ACHN (cell line): ENCODE results near the gene CSH1.
"Not testable (repeated sequence)": the region's sequence is repeated elsewhere in the genome, so short reads cannot be mapped to it uniquely, and the experiment has no call there.

ENCODE experiments used
- DNase-seq: peaks from one replicate; pipeline ENCODE4 v3.0.0-alpha.2; 2015
- in situ Hi-C: cut with HindIII; loops from 2 replicates; pipeline ENCODE4 v1.10.0; 2017; ENCODE audit warnings: low sequenced_read_pairs, low pct_ligation_motif_present, low pct_unique_long_range_greater_than_20kb

CSH1 gene

GRCh38 chr17:63911041-63911635 is 14.8 kb upstream of the CSH1 start, which contains the start of gene CSHL1:
TSS of gene CSHL1 (minus strand) at chr17:63911258. CDS start at chr17:63911196, 62 bp downstream.
- in situ Hi-C loops, result no loop called here
- DNase-seq, result no peak

- in situ Hi-C loops, result no loop called here
These were observed 13.7 kb upstream of the CSH1 start for GRCh38 chr17:63910096-63910495.

GRCh38 chr17:63909586-63909985 is 13.2 kb upstream of the CSH1 start:
- in situ Hi-C loops, DNase-seq: not testable (repeated sequence)

More at GRCh38 chr17:63910096-63910495, 13.7 kb upstream of the CSH1 start:
- no peak for DNase-seq

GRCh38 chr17:63907161-63907778 is 10.9 kb upstream of the CSH1 start:
- peak; percentile 45 for DNase-seq
- in situ Hi-C loops, result not testable (repeated sequence)

- in situ Hi-C loops, DNase-seq: not testable (repeated sequence)
These were observed 8.4 kb upstream of the CSH1 start for GRCh38 chr17:63904796-63905195.

GRCh38 chr17:63903787-63904201 is 7.4 kb upstream of the CSH1 start:
- peak; percentile 23 for DNase-seq

GRCh38 chr17:63901971-63902370 is 5.6 kb upstream of the CSH1 start:
- DNase-seq, in situ Hi-C loops: not testable (repeated sequence)

More at GRCh38 chr17:63903787-63904201, 7.4 kb upstream of the CSH1 start:
- in situ Hi-C loops, result not testable (repeated sequence)

- in situ Hi-C loops, DNase-seq: not testable (repeated sequence)
These were observed 2.8 kb upstream of the CSH1 start for GRCh38 chr17:63898899-63899798.

GRCh38 chr17:63894821-63895220 is 1.6 kb downstream of the CSH1 start:
- in situ Hi-C loops, DNase-seq: not testable (repeated sequence)

GRCh38 chr17:63894021-63894420 is 2.4 kb downstream of the CSH1 start:
- in situ Hi-C loops, DNase-seq: not testable (repeated sequence)

- DNase-seq, in situ Hi-C loops: not testable (repeated sequence)
These were observed 3.9 kb downstream of the CSH1 start for GRCh38 chr17:63892316-63893037.

- in situ Hi-C loops, result not testable (repeated sequence)
- peak; percentile 45 for DNase-seq
These were observed 7.1 kb downstream of the CSH1 start for GRCh38 chr17:63889026-63889848.

- in situ Hi-C loops, DNase-seq: not testable (repeated sequence)
These were observed 11.3 kb downstream of the CSH1 start for GRCh38 chr17:63885119-63885518.

- in situ Hi-C loops, DNase-seq: not testable (repeated sequence)
These were observed 13.7 kb downstream of the CSH1 start for GRCh38 chr17:63882626-63883126.

GRCh38 chr17:63881935-63882601 is 14.3 kb downstream of the CSH1 start, which contains the start of gene GH2:
TSS of gene GH2 (minus strand) at chr17:63881944. CDS start at chr17:63881801, 143 bp downstream.
- in situ Hi-C loops, result no loop called here
- DNase-seq, result peak; percentile 62

- DNase-seq, in situ Hi-C loops: not testable (repeated sequence)
These were observed 15.0 kb downstream of the CSH1 start for GRCh38 chr17:63881337-63881736.

- DNase-seq, result no peak
- in situ Hi-C loops, result no loop called here
These were observed 15.7 kb downstream of the CSH1 start for GRCh38 chr17:63880706-63881105.
